Hindlimb muscle (tissue), 1 donor: Measurements from ENCODE around the gene ABCA13. TPM values are rescaled to one million over a fixed set of nuclear protein-coding genes. Genes with fewer than 3 reads are reported as not detected.
"Not testable (repeated sequence)": the region's sequence is repeated elsewhere in the genome, so short reads cannot be mapped to it uniquely, and the experiment has no call there.

ENCODE experiments used
- DNase-seq: peaks from one replicate; pipeline ENCODE4 v3.0.0-alpha.2; 2013
- polyA plus RNA-seq: library from polyadenylated mRNA; unstranded; fragments of 120-200 nt; gene quantifications from one replicate; pipeline ENCODE4 v1.2.1, GENCODE V29; 2013; ENCODE audit not compliant: insufficient read length

Gene ABCA13, protein sequence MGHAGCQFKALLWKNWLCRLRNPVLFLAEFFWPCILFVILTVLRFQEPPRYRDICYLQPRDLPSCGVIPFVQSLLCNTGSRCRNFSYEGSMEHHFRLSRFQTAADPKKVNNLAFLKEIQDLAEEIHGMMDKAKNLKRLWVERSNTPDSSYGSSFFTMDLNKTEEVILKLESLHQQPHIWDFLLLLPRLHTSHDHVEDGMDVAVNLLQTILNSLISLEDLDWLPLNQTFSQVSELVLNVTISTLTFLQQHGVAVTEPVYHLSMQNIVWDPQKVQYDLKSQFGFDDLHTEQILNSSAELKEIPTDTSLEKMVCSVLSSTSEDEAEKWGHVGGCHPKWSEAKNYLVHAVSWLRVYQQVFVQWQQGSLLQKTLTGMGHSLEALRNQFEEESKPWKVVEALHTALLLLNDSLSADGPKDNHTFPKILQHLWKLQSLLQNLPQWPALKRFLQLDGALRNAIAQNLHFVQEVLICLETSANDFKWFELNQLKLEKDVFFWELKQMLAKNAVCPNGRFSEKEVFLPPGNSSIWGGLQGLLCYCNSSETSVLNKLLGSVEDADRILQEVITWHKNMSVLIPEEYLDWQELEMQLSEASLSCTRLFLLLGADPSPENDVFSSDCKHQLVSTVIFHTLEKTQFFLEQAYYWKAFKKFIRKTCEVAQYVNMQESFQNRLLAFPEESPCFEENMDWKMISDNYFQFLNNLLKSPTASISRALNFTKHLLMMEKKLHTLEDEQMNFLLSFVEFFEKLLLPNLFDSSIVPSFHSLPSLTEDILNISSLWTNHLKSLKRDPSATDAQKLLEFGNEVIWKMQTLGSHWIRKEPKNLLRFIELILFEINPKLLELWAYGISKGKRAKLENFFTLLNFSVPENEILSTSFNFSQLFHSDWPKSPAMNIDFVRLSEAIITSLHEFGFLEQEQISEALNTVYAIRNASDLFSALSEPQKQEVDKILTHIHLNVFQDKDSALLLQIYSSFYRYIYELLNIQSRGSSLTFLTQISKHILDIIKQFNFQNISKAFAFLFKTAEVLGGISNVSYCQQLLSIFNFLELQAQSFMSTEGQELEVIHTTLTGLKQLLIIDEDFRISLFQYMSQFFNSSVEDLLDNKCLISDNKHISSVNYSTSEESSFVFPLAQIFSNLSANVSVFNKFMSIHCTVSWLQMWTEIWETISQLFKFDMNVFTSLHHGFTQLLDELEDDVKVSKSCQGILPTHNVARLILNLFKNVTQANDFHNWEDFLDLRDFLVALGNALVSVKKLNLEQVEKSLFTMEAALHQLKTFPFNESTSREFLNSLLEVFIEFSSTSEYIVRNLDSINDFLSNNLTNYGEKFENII (N-terminal part only)
- 0.10 TPM for polyA plus RNA-seq

DNA sequence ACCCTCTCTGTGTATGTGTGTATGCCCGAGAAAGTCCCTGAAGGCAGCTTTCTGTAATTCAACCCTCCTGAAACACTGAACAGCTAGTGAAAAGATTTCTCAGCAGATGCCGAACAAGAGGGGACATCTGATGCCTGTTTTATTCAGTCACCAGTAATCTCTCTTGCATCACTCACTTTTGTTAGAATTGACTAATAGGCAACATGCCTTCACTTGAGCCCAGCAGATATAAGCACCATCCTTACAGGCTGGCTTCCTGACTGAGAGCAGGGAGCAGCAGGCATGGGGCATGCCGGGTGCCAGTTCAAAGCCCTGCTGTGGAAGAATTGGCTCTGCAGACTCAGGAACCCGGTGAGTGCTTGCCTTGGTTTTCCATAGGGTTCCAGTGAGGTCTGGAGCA is at the start of gene ABCA13:
TSS of gene ABCA13 (plus strand) at position 257 of the 400 bp plus-strand sequence. CDS start at position 283, 26 bp downstream.
- DNase-seq, result no peak

DNA sequence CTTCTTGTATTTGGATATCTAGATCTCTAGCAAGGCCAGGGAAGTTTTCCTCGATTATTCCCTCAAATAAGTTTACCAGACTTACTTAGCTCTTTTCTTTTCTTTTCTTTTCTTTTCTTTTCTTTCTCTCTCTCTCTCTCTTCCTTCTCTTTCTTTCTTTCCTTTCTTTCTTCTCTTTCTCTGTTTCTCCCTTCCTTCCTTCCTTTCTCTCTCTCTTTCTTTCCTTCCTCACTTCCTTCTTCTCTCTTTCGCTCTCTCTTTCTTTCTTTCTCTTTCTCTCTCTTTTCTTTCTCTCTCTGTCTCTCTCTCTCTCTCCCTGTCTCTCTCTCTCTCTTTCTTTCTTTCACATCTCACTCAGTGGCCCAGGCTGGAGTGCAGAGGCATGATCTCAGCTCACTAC is 45.2 kb upstream of the ABCA13 start:
- no peak for DNase-seq

DNA sequence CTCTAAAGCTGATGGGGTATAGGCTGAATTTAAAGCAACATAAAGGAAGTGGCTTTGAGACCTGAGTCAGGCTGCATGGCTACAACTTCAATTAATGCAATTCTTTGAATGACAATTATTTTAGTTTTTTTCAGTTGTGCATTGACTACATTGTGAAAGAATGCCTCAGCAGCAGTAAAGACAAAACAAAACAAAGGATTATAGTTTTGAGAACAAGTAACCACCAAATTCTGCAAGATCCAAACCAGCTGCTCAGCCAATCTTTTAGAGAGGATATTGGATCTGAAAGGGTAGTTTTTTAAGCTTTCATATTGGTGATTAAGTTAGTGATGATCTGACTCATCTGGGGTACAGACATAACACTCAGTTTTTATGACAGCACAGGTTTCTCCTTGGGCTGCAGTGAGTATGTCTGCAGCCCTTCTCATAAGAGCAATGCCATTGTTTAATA is 40.6 kb upstream of the ABCA13 start:
- no peak for DNase-seq

DNA sequence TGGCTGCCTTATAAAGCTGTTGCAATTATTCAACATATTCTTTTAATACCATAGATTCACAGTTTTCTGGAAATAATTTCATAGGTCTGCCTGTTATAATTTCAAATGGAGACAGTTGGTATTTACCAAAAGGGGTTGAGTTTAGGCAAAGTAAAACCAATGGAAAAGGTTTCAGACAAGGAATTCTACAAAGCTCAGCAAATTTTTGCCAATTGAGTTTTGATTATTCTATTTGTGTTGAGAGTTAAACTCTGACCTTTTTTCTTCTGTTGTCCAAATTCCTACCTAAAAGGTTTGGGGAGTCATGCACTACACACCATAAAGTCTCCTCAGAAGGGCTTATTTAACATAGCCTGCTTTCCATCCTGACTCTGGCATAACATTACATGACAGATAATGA is 38.5 kb upstream of the ABCA13 start:
- DNase-seq, result no peak

DNA sequence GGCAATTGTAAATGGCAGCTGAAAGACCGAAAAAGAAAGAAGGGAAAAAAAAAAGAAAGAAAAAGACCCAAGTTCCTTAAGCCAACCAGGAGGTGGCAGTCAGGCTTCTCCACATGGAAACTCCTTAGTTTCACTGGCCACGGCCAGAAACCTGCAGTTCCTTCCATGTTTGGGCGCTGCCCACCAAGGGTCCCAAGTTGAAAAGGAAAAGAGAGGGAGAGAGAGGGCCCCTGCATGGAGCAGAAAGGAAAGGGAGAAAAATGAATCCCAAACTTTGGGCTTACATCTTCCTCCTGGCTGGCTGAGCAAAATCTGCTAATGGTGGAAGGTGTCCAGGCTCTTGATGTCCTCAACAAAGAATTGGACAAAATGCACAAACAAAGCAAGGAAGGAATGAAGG is 31.8 kb upstream of the ABCA13 start:
- no peak for DNase-seq

DNA sequence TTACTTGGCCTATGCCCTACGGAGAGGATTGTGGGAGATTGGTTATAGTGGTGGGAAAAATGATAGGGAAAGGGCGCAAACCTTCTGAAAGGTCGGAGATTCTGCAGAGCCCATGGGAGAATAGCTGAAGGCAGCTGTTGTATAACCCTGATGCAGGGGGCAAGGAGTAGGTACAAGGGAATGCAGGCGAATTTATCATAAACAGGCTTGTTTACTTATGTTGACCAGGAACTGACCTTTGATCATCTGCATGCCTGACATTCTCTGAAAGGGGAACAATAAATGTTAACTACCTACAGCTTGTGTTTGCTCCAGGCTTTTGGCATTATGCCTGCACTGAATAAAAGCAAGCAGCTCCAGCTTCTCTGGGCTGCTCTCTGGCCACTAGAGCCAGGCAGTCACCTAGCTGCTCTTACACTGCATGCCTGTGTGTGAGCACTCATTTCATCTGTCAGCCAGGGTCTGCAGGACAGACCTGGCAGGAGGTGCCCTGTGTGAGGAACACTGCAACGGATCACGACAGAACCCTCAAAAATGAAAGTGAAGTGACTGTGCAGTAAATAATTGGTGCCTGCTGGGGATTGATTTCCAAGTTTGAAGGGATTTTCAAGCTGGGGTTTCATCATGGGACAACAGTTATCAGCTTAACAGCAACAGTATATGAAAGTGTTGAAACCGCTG is 31.1 kb upstream of the ABCA13 start:
- DNase-seq, result no peak

DNA sequence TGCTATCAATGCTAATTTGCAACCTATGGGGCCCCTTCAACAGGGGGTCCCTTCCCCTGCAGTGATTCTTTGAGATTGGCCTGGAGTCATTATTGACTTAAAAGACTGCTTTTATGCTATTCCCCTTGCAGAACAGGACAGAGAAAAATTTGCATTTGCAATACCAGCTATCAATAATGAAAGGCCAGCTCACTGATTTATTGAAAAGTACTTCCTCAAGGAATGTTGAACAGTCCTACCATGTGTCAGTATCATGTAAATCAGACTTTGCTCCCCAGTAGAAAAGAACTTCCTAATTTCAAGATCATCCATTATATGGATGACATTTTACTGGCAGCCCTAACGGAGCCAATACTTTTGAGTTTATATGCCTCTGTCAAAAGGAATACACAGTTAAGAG is 29.7 kb upstream of the ABCA13 start:
- no peak for DNase-seq

DNA sequence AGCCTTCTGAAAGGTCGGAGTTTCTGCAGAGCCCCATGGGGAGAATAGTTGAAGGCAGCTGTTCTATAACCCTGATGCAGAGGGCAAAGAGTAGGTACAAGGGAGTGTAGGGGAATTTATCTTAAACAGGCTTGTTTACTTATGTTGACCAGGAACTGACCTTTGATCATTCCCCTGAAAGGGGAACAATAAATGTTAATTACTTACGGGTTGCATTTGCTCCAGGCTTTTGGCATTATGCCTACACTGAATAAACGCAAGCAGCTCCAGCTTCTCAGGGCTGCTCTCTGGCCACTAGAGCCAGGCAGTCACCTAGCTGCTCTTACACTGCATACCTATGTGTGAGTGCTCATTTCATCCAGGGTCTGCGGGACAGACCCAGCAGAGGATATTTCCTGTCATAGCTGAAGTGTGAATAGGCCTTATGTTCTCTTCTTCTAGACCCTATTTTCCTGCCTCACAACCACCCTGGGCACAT is 26.9 kb upstream of the ABCA13 start:
- no peak for DNase-seq

DNA sequence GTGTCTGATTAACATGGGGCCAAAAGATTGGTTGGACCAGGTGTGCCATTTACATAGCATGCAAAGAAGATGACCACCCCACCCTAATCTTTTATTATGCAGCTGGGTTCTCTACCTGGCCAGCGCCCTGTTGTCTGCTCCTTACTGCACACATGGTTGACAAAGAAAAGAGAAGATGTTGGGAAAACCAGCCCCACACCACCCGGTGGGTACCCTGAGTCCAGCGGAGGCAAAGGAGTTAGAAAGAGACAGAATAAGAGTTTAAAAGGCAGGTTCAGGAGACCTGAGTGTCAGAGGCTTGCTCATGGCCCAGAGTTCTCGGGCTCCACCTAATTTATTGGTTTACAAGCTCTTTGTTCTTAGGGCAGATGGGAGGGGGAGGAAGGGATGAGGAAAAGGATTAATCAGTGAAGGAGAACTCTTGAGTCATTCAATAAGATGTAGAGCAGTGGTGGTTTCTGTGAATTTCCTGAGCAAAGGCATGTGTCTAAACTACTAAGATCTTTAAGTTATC is 24.1 kb upstream of the ABCA13 start:
- DNase-seq, result no peak

DNA sequence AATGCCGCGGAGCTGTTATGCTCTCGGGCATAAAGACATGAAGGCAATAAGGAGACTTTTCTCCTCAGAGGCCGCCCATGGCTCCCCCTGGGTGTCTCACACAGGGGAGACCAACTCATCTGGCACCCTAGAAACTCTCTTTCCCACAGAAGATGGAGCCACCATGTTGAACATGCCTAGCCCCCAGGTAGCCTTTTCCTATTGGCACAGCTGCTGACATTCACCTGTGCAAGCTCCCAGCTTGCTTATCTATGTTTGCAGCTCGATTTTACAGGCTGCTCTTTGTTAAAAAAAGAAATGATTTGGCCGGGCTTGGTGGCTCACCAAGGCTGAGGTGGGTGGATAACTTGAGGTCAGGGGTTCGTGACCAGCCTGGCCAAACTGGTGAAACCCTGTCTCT is 23.6 kb upstream of the ABCA13 start:
- DNase-seq, result not testable (repeated sequence)

DNA sequence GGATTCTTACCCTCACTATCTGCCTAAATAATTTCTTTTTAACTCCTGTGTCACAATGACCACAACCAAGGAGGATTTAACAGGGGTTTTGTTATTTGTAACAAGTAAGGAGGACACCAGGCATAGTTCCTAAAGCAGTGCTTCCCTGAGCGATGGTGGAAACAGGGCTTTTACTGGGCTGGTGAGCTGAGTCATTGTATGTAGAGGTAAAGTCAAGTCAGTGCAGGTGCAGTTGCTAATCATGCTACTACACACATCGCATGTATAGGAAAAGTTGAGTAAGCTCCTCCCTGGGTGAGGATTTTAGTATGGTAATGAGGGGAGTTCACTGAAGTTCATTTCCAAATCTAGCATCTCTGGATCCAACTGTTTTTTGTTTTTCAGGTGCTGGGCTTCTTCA is 22.9 kb upstream of the ABCA13 start:
- DNase-seq, result no peak

DNA sequence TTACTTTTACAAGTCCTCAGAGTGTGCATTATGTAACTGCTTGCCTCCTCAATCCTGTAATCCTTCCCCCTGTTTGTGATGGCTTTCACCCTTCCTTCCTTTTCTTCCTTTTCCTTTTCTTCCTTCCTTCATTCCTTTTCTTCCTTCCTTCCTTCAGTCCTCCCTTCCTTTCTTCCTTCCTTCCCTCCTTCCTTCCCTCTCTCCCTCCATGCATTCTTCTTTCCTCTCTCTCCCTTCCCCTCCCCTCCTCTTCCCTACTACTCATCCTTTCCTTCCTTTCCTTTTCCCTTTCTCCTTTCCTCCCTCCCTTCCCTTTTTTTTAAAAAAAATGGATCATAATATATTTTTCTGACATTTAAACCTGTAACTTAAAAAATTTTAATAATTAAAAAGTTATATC is 22.2 kb upstream of the ABCA13 start:
- no peak for DNase-seq

DNA sequence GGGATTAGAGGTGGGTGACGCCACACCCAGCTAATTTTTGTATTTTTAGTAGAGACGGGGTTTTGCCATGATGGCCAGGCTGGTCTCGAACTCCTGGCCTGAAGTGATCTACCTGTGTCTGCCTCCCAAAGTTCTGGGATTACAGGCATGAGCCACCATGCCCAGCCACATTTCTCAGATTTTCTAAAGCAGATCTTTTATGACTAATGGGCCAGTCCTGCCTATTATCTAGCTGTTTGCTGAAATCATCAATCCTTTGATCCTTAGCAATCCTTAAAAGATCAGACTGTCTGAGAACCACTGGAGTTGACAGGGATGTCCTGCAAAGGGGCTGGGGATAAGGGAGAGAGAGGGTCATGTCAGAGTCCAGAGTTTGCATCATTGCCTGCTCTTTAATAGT is 21.2 kb upstream of the ABCA13 start:
- DNase-seq, result no peak

DNA sequence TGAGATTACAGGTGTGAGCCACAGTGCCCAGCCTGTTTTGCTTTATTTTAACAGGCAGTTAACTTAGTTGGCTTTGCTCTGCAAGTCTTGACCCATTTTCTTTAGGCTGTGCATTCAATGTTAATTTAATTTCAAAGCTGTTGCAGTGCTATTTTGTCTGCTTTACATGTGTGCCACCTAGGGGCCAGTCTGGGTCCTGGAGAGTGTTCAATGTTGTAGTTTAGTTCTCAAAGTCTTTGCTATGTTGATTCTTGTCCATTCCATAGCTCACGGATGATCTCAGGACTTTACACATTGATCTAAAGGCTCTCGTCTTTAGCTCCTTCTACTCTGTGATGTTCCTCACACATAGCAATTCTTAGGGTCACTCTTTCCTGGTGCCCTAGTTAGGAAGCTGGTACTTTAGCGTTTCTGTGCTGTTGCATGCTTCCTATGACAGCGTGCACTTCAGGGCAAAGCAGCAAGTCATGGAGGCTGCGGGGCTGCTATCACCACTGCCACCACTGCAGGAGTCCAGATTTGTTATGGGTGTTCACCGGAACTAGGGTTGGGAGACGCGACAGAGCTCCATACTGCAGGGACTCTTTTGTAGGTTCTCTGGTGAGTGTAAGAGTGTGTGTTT is 16.4 kb upstream of the ABCA13 start:
- DNase-seq, result no peak

DNA sequence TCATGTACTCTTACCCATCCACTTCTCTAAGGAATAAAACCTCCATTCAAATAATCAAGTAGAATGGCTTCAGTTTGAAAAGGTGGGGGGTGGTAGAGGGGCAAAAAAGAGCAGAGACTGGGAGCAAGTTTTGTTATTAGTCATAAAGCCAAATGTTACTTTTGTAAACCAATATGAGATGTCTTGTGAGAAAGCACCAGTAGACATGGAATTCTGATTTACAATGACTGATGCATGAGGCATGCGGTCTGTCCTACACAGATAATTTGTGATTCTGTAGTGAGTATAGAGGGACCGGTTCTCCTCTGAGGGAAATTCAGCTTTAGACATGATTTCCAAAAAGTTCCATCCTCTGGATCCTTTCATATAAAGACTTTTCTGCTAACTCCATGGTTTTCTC is 12.9 kb upstream of the ABCA13 start:
- DNase-seq, result no peak

DNA sequence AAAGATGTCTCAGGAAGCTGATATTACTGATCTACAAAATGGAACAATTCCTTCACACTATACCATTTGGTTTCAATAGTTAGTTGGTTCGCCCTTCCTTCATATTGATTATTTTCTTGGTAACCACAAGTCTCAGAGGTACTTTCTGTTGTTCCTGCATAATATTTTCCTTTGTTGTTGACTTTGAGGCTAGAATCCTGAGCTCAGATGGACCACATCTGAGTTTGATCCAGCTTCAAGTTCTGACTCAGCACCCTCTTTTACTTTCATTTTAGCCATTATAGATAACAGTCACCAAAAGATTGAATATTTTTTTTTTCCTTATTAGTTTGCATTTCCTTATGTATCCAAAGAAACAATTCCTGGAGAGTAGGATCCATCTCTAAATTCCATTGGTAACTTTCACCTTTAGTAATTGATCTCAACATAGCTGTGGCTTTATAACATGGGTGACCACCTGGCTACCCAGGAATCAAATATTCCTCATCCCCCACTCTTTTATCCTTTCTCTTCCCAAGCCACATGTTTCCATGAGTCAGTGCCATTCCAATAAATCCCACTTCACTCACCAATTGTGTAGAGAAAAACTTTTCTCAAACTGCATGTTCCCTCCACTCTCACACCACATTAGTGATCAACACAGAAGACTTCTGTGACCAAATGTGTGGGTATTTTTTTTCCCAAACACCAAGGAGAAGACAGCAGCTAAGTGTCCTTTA is 9.7 kb upstream of the ABCA13 start:
- DNase-seq, result no peak

DNA sequence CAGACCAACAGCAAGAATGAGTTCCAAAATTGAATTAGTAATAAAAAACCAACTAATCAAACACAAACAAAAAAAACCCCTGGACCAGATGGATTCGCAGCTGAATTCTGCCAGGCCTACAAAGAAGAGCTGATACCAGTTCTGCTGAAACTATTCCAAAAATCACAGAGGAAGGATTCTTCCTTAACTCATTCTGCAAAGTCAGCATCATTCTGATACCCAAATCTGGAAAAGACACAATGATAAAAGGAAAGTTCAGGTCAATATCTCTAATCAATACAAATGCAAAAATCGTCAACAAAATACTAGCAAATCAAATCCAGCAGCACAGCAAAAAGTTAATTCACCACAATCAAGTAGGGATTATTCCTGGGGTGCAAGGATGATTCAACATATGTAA is 6.1 kb upstream of the ABCA13 start:
- no peak for DNase-seq

DNA sequence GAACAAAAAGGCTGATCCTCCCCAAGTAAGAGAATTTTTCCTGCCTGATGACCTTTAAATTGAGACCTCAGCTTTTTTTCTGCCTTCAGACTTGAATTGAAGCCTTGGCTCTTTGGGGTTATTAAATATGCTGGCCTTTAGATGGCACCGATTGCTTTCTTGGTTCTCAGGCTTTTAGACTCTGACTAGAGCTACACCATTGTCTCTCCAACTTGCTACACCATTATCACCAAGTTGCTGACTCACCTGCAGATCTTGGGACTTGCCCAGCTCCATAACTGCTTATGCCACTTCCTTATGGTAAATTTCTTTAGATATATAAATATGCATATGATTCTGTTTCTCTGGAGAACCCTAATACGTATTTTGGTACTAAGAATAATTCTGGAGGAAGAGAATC is 3.1 kb upstream of the ABCA13 start:
- no peak for DNase-seq

DNA sequence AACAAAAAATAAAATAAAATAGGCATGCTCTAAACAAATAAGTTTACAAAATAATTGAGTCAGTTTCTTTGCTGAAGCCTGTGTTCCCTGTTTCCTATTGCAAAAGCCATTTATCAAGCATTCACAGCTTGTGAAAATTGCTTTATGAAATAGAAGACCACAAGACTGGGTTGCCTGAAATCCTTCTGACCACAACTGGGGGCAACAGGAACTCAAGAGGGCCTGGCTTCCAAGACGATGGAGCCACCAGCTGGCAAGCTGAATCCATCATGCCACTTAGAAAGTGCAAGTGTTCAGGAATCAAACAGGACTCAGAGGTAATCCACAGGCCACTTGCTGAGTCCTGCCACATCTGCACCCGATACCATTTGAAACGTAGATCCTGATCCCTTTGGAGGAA is 752 bp upstream of the ABCA13 start:
- DNase-seq, result no peak

DNA sequence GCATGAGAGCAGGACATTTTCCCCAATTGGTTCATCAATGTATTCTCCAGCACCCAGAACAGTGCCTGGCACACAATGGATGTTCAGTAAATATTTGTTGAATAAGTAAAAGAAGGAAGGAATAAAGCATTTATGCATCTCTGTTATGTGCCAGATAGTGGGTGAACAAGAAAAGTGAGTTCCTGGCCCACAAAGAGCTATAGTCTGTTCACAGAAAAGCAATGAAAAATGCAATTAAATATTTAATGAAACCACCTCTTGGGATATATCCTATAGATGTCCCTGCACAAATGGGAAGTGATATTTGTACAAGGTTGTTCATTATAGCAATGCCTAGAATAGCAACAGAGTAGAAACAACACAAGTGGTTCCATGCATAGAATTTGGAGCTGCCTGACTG is 2.1 kb downstream of the ABCA13 start:
- DNase-seq, result no peak
